Measurements from ENCODE around the gene CASZ1.

The CASZ1 gene

DNA sequence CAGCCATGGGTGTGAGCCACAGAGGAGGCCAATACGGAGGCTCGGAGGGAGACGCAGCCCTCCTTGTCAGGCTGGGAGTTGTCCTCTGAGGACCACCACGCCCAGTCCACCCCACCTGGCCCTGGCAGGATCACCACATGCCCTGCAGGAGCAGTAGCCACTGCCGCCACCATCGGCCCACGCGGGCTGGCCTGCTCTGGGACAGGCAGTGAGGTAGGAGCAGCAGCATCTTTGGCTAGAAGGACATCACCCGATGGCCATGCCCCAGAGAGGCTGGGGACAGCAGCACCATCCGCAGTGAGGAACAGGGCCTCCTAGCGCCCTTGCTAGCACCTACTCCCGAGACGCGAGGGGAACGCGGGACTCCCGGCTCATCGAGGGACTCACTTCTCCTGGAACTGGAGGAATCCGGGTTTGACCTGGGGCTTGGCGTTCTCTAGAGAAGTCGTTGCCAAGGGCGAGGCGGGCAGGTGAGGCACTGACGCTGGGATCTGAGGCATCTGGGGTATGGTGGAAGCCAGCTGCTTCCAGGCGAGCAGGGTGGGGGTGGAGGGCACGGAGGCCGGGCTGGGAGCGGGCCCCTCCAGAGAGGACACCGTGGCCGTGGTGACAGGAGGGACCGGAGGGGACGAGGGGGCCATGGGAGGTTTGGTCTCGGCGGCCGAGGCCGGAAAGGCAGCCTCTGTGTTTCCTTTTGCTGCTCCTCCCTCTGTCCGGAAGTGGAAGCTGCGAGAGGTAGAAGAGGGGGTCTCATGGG lies 148.9 kb downstream of the CASZ1 start:
- no peak for FAIRE-seq

GRCh38 chr1:10646347-10646861 lies 150.0 kb downstream of the CASZ1 start:
- FAIRE-seq: no peak

DNA sequence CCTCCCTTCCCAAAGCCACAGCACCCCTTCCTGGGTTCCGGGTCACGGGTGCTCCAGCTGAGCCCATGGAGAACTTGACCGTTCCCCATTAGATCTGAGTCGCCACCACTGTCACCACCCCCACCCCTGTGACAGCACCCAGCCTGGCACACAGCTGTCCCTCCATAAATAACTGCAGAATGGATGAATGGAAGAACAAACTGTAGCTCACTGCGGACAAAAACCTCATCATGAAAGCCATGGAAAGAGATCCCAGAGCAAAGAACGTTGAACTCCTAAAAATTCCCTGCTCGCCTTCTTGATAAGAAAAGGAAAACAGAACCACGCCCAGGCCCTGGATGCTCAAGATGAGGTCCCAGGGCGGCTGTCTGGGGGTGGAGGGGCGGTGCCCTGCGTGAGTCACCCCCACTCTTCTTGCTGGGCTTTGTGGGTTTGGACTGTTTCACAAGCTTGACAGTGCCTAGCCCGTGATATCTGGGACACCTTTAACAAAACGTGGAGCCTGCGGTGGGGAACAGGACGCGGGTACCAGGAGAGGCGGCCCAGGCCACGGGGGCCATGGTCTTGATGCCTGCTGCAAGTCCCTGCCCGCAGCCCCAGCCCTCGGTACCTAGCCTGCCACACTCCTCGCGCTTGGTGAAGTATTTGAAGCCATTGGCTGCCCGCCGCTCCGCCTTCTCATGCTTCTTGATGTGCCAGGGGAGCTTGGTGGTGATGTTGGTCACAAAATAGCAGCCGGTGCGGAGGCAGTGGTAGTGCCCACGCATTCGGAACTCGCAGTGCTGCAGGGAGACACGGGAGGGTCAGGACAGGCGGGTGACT lies 151.9 kb downstream of the CASZ1 start:
- no peak for FAIRE-seq

DNA sequence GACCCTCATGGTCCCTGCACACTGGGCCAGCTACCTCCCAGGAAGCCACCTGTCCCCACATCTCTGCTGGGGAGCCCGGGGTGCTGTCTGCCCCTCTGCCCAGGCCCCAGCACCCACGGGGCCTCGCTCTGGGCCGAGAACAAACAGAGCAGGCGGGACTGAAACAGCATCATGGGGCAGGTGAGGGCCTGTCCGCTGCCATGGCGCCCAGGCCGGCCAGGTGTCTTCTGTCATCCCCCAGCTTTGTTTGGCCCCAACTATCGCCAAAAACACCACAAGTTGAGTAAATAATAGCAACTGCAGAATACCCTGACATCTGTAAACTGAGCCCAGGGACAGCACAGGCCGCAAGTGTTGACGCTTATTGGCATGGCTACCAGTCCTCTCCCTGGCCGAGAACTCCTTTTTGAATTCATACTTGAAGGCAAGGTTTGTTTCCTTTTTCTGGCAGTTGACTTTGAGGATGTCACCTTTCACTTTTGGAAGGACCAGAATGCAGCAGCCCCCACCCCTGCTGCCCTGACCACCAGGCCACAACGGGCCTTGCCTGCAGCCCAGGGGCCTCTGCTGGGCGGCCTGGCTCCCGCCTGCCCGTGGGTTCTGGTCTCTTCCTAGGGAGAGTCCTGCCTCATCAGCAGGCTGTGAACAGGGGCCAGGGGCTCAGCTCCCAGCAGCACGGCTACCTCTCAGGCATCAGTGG lies 152.7 kb downstream of the CASZ1 start:
- FAIRE-seq: no peak

DNA sequence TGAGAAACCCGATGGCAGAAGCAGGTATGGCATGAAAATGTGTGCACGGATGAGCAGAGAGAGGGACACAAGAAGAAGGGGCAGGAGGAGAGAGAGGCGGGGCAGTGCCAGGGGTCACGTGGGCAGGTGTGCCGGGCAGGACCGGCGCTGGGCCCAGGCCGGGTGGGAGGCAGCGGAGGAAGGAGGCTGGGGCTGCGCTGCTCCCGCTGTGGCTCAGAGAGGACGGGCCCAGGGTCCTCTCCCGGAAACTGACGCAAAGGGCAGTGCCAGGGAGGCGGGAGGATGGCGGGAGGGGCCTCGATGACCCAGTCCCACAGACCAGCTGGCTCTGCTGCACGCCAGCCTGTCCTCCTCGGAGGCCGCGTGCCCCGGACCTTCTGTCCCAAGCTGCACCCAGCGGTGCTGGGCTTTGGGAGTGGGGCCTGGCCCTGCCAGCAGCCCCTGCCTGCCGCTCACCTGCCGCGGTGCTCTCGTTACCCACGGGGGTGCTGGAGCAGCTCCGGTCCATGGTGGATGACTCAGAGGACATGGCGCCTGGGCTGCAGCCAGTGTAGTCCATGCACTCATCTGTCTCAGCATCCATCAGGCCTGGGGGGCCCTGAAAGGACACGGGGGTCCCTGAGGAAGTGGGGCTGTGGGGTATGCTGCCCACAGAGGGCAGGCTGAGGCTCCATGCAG lies 153.9 kb downstream of the CASZ1 start:
- FAIRE-seq: no peak

GRCh38 chr1:10641976-10642375 lies 154.5 kb downstream of the CASZ1 start:
- no peak for FAIRE-seq

- FAIRE-seq: no peak
Measured at GRCh38 chr1:10640843-10641553, 155.4 kb downstream of the CASZ1 start.

- FAIRE-seq: no peak
Measured at GRCh38 chr1:10639775-10640578, 156.5 kb downstream of the CASZ1 start.

DNA sequence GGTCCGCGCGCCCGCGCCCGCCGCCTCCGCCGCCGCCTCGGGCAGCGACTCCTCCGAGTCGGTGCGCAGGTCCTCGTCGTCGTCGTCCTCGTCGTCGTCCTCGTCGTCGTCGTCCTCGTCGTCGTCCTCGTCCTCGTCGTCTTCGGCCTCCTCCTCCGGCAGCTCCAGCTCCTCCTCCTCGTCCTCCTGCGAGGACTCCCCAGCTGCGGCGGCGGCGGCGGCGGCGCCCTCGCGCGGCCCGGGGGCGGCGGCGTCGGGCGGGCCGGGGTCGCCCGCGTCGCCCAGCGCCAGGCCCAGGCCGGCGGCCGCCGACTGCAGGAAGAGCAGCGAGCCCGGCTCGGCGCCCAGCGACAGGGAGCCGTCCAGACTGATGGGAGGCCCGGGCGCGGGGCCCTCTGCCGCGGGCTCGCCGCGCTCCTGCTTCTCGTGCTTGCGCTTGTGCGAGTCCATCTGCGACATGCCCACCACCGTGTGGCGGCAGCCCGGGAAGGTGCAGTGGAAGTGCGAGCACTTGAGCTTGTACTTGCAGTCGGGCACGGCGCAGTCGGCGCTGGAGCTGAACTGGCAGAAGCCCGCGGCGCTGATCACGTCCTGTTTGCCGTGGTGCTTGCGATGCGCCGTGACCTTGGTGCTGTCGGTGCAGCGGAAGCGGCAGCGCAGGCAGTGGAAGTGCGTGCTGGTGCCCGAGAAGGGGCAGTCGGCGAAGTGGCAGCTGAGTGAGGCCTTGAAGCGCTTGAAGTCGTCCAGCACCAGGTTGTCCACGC lies 157.3 kb downstream of the CASZ1 start:
- no peak for FAIRE-seq

GRCh38 chr1:10638559-10639005 lies 157.9 kb downstream of the CASZ1 start:
- FAIRE-seq: no peak

DNA sequence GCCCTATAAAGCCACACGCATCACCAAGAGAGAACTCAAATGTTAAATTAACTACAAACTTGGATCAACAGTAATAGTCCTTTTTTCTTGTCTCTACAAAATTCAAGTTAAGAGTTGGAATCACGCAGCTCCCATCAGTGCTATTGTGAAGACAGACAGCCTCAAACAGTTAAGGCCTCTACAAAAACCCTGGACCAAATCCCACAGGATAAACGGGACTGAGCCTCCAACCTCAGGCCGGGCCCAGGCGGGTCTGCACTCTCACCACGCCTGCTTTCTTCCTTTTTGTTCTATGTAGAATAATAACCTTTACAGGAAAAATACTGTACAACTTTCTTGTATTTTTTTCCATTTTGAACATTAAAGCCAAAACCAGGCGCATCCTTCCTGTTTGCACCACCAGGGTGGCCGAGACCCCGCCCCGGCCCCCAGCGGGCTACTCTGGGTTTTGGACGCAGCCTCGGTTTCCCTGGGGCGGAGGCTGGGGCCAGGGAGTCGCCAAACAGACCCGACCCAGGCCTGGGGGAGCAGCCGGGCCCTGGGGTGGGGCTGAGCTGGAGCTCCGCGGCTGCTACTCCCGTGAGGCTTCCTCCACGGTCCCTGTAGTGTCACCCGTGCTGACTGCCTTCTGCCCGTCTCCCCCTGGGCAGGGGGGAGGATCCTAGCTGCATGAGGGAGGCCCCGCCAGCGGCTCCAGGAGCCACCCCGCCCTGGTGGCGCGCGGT lies 158.4 kb downstream of the CASZ1 start:
- FAIRE-seq: no peak

- no peak for FAIRE-seq
Measured at GRCh38 chr1:10637400-10637799, 159.0 kb downstream of the CASZ1 start.

- FAIRE-seq: no peak
Measured at GRCh38 chr1:10635992-10636391, 160.5 kb downstream of the CASZ1 start.

DNA sequence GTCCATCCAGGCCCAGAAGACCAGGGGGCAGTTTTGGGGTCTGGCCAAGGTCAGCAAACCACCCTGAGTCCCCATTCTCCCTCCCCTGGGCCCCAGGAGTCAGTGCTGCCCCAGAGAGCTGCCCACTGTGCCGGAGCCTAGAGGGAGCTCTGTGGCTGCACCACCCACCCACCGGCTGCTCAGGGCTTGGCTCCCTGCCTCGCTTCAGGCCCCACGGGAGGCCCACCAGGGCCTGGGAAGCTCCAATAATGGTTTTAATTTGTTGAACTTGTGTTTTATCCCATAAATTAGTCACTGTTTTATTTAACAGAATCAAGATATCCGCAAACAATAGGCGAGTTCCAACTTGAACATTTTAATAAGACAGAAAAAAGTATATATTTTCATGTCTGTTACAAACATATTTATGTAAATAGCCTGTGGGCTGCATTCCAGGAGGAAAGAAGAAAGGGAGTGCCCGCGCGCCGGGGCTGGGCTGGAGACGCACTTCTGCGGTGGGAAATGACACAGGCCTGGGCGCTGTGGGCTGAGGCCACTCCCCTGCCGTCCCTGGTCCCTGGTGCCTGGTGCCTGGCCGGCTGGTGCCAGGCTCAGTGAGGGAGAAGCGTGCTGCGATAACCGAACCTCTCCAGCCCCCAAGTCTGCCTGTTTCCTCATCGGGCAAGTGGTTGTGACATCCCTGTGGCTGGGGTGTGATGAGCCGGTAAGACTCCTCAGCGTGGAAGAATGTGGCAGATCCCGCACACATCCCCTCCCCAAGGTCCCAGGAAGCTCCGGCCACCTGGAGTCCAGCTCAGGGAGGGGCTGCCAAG lies 161.2 kb downstream of the CASZ1 start:
- FAIRE-seq: no peak

DNA sequence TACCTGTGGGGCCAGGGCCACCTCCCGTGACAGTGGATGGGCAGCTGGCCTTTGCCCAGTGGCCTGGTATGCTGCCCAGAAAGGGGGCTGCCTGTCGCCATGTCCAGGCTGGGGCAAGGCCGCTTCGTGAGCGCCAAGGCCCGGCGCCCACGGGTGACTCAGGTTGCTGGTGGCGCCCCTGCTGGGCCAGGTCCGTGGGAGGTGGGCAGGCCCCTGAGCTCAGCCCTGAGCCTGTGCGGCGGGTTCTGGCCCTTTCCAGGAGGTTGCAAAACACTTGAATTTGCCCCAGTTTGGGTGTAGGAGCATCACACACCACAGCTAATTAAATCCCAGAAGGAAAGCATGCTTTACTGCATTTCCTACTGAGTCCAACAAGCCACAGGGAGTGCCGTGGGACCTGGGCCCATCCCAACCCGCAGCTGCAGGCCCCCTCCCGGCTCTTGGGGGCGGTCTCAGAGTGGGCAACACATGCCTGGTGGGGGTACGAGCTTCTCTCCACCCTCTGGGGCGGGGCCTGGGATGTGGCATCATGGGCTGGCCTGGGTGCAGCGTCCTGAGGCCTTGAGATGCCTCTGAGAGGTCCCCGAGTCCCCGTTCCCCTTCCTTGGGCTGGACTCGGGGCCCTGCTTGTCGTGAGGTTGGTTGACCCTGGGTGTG lies 161.9 kb downstream of the CASZ1 start:
- FAIRE-seq: no peak

GRCh38 chr1:10634075-10634427 lies 162.4 kb downstream of the CASZ1 start:
- FAIRE-seq: no peak

DNA sequence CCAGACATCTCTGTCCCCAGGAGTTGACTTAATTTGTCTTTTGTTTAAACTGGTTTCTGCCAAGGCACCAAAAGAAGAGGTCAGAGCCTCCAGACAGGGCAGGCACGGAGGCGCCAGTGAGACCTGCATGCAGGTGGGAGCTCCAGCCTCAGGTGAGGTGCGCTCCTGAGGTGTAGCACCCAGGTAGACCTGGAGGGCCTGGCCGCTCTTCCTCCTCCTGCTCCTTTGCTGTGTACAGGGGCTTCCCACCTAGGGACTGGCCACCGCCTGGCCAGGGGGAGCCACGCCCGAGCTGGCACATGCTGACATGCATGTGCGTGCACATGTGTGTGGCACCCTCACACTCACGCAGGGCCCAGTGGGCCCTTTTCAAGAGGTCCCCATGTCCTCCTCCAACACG lies 163.0 kb downstream of the CASZ1 start:
- FAIRE-seq: no peak

- no peak for FAIRE-seq
Measured at GRCh38 chr1:10632691-10633090, 163.8 kb downstream of the CASZ1 start.
